ENCODE measurements around the gene RNF14. TPM values are rescaled to one million over a fixed set of nuclear protein-coding genes. Genes with fewer than 3 reads are reported as not detected.

RNF14 gene
- total and polyA plus RNA-seq, 12 donors: 21.6 to 185 (median 83.6) TPM

DNA sequence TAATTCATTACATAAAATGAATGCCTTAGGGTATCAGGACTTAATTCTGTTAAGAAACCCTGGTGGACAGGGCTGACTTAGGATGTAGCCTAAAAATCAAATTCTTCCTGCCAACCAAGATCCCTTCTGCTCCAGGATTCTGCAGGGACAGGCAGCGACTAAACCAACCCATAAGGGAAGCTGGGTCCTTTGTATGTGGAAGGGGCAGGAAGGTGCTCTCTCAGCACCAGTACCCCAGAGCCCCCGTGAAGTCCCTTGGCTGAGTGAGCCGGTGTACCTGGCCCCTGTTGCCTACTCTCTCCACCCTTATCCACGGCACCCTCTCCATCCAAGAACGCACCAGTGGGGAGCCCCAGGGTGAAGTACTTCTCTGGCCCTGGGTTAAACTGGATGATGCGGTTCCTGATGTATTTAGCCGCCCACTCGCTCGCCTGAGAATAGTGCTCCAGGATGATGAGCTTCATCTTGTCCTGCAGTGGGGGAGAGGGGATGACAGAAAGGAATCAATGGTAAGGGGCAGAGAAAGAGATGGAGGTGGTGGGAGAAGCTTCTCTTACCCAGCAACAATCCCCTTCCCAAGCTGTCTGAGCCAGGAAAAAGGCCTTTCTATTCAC lies 42.8 kb downstream of the RNF14 start:
- 86 to 94% (median 93%) methylated on average over 5 to 9 of the region's 9 CpGs for WGBS, 4 donors
- no peak for TF ChIP-seq POLR2A (IDR thresholded peaks at IDR 0.05)
- TF ChIP-seq, protein P1, sequence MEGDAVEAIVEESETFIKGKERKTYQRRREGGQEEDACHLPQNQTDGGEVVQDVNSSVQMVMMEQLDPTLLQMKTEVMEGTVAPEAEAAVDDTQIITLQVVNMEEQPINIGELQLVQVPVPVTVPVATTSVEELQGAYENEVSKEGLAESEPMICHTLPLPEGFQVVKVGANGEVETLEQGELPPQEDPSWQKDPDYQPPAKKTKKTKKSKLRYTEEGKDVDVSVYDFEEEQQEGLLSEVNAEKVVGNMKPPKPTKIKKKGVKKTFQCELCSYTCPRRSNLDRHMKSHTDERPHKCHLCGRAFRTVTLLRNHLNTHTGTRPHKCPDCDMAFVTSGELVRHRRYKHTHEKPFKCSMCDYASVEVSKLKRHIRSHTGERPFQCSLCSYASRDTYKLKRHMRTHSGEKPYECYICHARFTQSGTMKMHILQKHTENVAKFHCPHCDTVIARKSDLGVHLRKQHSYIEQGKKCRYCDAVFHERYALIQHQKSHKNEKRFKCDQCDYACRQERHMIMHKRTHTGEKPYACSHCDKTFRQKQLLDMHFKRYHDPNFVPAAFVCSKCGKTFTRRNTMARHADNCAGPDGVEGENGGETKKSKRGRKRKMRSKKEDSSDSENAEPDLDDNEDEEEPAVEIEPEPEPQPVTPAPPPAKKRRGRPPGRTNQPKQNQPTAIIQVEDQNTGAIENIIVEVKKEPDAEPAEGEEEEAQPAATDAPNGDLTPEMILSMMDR (IDR thresholded peaks at IDR 0.05): no peak
- peak in 1 of 7 donors; percentile 12 for DNase-seq
- intact Hi-C loops (cut with DNase I): no loop called here
- Histone ChIP-seq H3K27ac (peak overlapping the region in 2 of 5 donors; percentile 96), H3K36me3 (replicated peaks in 1 of 2) (no peaks in the 10 kb centered on the region), H3K4me1 (replicated peaks in 1 of 2) (peaks cover 20 to 28% of the 10 kb centered on the region in 2 donors), H3K4me3 (peak overlapping the region in 2 of 4 donors; percentile 83 to 90), H3K9me3 (replicated peaks in 1 of 3) (no peaks in the 10 kb centered on the region), H3K27me3 (no peaks in the 10 kb centered on the region)

DNA sequence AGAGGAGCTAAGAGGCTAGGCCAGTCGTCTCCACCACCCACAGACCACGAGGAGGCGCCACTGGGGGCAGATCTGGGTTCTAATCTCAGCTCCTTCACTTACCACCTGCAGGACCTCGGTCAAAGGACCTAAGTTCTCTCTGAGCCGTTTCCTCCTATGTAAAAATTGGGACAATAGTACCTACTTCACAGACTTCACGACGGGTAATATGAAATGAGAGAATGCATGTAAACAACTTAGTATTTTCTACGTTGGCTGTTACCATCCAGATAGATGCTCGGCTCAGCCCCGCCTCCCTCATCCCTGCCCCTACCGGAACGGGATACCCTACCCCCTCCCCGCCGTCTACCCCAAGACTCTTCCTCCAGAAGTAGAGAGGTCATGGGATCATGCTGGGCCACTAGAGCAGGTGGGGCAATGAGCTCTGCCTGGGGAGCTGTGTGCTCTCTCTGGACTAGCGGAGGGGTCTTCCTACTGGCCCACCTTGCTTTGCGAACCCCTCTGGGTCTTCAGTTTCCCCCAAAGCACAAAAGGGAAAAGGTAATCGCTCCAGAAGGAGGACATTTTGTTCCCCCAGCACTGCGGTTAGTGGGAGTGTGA lies 43.4 kb downstream of the RNF14 start:
- TF ChIP-seq, protein P1 (IDR thresholded peaks at IDR 0.05): peak; percentile 15 to 48 (median 38)
- TF ChIP-seq POLR2A (IDR thresholded peaks at IDR 0.05): no peak
- intact Hi-C loops (cut with DNase I): no loop called here
- peak; percentile 40 to 79 (median 61) for DNase-seq
- Histone ChIP-seq H3K27ac (peak overlapping the region in 4 of 5 donors; percentile 78 to 96 (median 94)), H3K9me3 (replicated peaks in 1 of 3) (no peaks in the 10 kb centered on the region), H3K4me3 (peak overlapping the region; percentile 28 to 90 (median 80)), H3K36me3 (replicated peaks in 1 of 2) (no peaks in the 10 kb centered on the region), H3K27me3 (no peaks in the 10 kb centered on the region), H3K4me1 (replicated peaks in 1 of 2) (peaks cover 20 to 25% of the 10 kb centered on the region in 2 donors)
- WGBS, 4 donors: 2 to 8% (median 8%) methylated on average over 16 to 18 of the region's 18 CpGs

DNA sequence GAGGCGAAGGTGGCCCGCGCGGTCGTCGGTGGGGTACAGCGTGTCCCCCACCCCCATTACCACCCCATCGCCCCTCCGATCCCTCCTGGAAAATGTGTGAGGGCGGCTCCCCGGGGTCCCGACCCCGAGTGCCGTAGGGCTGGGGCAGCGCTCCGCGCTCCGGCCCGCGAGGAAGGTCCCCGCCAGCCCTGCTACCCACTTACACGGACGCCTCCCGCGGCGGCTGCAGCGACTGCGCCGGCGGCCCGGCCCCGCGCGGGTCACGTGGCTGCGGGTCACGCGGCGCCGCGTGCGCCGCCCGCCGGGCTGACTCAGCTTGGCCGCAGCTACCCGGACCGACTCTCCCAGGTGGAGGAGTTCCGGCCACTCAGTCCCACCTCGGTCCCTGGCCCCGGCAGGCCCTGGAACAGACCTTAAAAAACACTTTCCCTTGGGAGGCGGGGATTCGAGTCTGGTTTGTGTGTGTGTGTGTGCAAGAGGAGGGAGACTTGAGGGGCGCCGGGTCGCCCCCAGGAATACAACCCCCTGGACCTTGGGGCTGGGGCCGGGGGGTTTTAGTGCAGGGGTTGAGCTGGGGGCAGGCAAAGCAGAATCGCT lies 44.0 kb downstream of the RNF14 start, which contains the start of gene GNPDA1:
GNPDA1 (minus strand) TSS at position 236 of the 597 bp plus-strand sequence. CDS start 992 bp downstream, outside the sequence.
- 1 to 7% (median 2%) methylated on average over 13 to 58 of the region's 58 CpGs for WGBS, 4 donors
- no peaks in the 10 kb centered on the region for H3K36me3 ChIP-seq (replicated peaks in 1 of 2)
- DNase-seq: peak; percentile 86 to 91 (median 87)
- H3K9me3 ChIP-seq (replicated peaks in 1 of 3): no peaks in the 10 kb centered on the region
- H3K27ac ChIP-seq: peak within 1 kb of the TSS; percentile 78 to 96 (median 93)
- no peaks in the 10 kb centered on the region for H3K27me3 ChIP-seq
- TF ChIP-seq POLR2A (IDR thresholded peaks at IDR 0.05): peak; percentile 66 to 96
- TF ChIP-seq, protein P1 (IDR thresholded peaks at IDR 0.05): peak in 3 of 6 experiments; percentile 18 to 52 (median 29)
- H3K4me1 ChIP-seq (replicated peaks in 1 of 2): peaks cover 19 to 20% of the 10 kb centered on the region in 2 donors
- intact Hi-C loops (cut with DNase I): no loop called here
- peak within 1 kb of the TSS; percentile 28 to 90 (median 80) for H3K4me3 ChIP-seq
